Frontal cortex (tissue), 4 donors: ENCODE results near the gene ARFGEF3. TPM values are rescaled to one million over a fixed set of nuclear protein-coding genes. Genes with fewer than 3 reads are reported as not detected.
"Not testable (repeated sequence)": the region's sequence is repeated elsewhere in the genome, so short reads cannot be mapped to it uniquely, and the experiment has no call there.

Experiments
- DNase-seq, 2 donors: peaks; one replicate each; pipeline ENCODE4 v3.0.0; 2012; ENCODE audit warnings: low spot score in 2 of 2
- FAIRE-seq: peaks from 2 replicates; lab custom pipeline; 2012; peaks lifted over from hg19 to GRCh38; lab: Jason Lieb, UNC
- total RNA-seq: library from RNA; depleted of rRNA; stranded (reverse); fragments of >200 nt; gene quantifications from one replicate; pipeline ENCODE4 v1.2.3, GENCODE V29; 2014
- donor health status: control.
- donor health status: control.
- donor health status: control.

The ARFGEF3 gene
- total RNA-seq, 1 donor from 2014 or later = 37.1 TPM

GRCh38 chr6:138204792-138205384, 43.1 kb downstream of the ARFGEF3 start:
- DNase-seq (no peak), FAIRE-seq (no peak)

DNA sequence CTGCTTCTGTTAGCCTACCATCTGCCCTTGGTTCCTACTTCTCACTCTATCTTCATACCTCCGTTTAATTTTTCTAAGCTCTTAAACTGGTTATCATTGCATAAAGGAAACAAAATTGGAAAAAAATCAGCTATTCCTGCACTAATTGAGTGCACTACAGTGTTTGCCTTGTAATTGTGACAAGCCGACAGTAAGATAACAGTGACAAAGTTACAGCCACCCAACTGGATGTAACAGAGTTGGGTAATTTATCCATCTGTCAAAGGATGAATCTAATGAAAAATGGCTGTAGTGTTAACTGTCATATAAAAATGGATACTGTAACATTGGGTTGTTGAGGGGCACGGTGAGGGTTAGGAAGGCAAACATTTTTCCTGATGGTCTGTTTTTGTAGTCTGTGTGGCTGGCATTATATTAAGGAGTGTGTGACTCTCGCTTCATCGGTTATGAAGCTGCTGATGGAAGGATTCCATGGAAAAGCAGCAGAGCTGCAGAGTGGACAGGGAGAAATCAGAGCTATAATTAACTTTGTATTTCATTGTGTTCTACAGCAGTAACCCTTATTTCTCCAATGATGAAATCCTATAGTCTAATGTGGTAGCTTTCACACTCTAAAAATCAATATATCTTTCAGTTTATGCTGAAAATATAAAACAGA, 43.8 kb downstream of the ARFGEF3 start:
- DNase-seq (no peak), FAIRE-seq (no peak)

GRCh38 chr6:138206862-138207261, 45.1 kb downstream of the ARFGEF3 start:
- DNase-seq (no peak), FAIRE-seq (no peak)

GRCh38 chr6:138211048-138211581, 49.4 kb downstream of the ARFGEF3 start:
- FAIRE-seq (peak; percentile 23), DNase-seq (peak in 1 of 2 donors; percentile 6)

GRCh38 chr6:138211601-138212000, 49.9 kb downstream of the ARFGEF3 start:
- DNase-seq = no peak
- FAIRE-seq = no peak

- not testable (repeated sequence) for DNase-seq, FAIRE-seq
These were observed 50.8 kb downstream of the ARFGEF3 start for GRCh38 chr6:138212530-138212929.

DNA sequence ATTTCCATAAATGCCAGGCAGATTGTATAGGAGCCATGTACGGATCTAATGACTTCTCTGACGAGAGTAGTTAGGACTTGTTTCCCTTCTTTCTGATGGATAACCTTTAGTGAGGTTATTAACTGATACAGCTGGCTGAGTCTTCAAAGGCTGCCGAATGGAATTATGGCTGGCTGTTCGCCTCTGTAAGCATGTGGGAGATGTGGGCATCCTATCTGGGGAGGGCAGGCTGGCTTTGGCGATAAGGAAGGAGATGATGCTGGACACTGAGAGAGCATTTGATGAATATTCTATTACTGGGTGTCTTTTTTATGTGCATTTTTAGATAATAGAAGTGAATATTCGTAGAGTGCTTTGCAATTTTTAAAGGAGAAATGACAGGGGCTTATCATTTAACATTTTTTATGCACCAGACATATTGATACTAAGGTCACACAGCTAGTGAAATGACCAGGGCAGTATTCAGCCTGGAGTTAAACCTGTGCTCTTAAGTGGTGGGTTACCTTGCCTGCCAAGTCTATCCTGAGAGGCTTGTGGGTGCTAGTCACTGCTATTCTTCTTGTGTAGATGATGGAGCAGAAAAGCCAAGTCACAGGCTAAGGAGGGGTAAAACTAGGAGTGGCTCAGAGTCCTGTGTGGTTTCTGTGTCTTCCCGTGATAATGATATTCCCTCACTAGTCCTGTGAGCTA, 53.5 kb downstream of the ARFGEF3 start:
- FAIRE-seq (no peak), DNase-seq (no peak)

GRCh38 chr6:138218449-138218848, 56.7 kb downstream of the ARFGEF3 start, which contains the start of gene PBOV1:
Gene PBOV1, minus strand, starts transcription at chr6:138218491. Its CDS starts 96 bp downstream, at chr6:138218395.
- no peak for FAIRE-seq
- DNase-seq = no peak

- DNase-seq (no peak), FAIRE-seq (no peak)
These were observed 57.7 kb downstream of the ARFGEF3 start for GRCh38 chr6:138219398-138219797.

GRCh38 chr6:138219901-138220300, 58.2 kb downstream of the ARFGEF3 start:
- no peak for FAIRE-seq

DNA sequence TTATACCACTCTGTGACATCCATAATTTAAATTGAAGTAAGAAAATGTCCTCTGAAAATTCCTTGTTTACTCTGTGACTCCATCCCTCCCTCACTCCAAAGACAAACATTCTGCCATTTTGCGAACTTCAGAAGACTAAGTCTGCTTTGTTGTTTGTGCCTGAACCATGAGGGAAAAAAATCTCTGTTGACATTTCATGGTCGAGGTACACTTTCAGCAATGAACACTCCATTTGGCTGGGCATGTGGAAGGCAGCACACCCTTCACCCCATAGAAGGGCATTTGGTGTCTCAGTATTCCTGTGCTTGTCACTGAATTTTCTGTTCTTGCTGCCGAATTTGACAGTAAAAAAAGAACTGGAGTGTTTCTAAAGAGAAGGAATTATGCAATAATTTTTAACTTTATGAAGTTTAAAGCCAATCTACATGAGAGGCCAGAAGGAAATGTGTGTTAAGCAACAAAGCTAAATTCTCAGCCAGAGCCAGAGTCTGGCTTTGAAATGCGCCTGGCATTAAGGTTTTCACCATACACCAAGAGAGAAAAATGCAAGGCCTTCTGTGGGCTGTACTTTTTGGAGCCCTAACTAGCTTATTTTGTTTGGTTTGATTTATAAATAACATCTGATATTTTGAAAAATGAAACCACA, 61.3 kb downstream of the ARFGEF3 start:
- DNase-seq (no peak), FAIRE-seq (no peak)

More at GRCh38 chr6:138219901-138220300, 58.2 kb downstream of the ARFGEF3 start:
- no peak for DNase-seq

GRCh38 chr6:138225953-138226352, 64.2 kb downstream of the ARFGEF3 start:
- FAIRE-seq = no peak
- DNase-seq = no peak

DNA sequence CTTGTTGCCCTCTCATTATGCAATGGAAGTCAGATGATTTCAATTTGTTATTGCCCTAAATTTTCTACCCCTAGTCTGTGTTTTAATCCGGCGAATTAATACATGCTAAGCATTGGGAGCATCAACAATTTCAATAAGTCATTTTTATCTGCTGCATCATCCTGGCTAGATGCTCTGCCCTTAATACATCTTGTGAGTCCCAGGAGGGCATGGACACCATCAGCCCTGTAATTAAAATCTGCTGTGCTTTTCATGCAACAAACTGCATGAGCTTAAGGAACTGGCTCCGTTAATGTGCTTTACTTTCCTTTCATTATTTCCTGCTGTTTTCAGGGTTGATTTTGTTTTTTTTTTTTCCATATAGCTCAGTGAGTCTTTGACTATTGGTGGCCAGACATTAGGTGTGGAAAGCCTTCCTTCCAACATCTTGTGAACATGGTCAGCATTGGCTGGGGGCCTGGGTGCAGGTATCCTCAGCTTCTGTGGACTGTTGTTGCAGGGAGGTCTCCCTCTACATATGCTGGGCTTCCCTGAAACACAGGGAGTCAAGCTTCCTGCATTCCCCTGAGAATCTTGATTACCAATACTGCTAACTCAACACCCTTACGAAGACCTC, 65.1 kb downstream of the ARFGEF3 start:
- no peak for FAIRE-seq
- no peak for DNase-seq

GRCh38 chr6:138227316-138227781, 65.6 kb downstream of the ARFGEF3 start:
- FAIRE-seq = no peak

GRCh38 chr6:138229072-138229471, 67.3 kb downstream of the ARFGEF3 start:
- FAIRE-seq (no peak), DNase-seq (no peak)

More at GRCh38 chr6:138227316-138227781, 65.6 kb downstream of the ARFGEF3 start:
- no peak for DNase-seq

DNA sequence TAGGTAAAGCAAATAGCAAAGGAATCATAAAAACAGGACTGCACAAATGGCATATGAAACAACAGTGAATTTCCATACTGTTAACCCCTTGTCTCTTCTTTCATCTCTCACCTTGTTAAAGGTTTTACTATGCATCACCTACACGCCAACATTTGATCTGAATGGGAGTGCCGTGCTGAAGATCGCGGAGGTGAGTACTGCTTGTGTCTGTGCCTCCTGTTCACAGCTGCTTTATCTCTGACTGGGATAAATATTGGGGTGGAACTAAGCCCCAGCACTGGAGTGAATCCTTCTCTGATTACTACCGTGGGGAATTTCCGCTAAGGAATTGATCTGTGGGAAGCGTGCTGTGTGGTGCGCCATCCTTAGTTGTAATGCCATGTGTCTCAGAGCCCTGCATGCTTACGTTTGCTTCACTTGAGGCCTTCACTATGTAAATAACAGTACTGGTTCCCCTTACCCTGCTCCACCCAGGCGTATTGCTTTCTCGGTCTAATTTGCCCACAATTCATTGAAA, 68.0 kb downstream of the ARFGEF3 start:
- DNase-seq = no peak
- no peak for FAIRE-seq

- no peak for FAIRE-seq
These were observed 68.5 kb downstream of the ARFGEF3 start for GRCh38 chr6:138230221-138230620.

GRCh38 chr6:138230759-138231380, 69.1 kb downstream of the ARFGEF3 start:
- no peak for FAIRE-seq
- DNase-seq = no peak

More at GRCh38 chr6:138230221-138230620, 68.5 kb downstream of the ARFGEF3 start:
- no peak for DNase-seq

- DNase-seq (no peak), FAIRE-seq (no peak)
These were observed 69.7 kb downstream of the ARFGEF3 start for GRCh38 chr6:138231381-138231886.
